CD4-positive, alpha-beta T cell treated with Interleukin-12 subunit alpha and Interleukin-12 subunit beta, for 1 hour (primary cell): ENCODE data around the gene DPH7.
A peak's percentile ranks its signal among the peaks of the same experiment; 100 is the strongest.
"Not testable (repeated sequence)": the region's sequence is repeated elsewhere in the genome, so short reads cannot be mapped to it uniquely, and the experiment has no call there.

Experiments
- DNase-seq: peaks from one replicate; pipeline ENCODE4 v3.0.0-alpha.2; 2020

DPH7 gene

GRCh38 chr9:137606005-137606621 lies 27.4 kb upstream of the DPH7 start:
- DNase-seq: no peak

GRCh38 chr9:137605121-137606004 lies 26.6 kb upstream of the DPH7 start, which contains the start of gene ARRDC1:
Gene ARRDC1, plus strand, starts transcription at chr9:137605686. Its CDS starts 32 bp downstream, at chr9:137605718.
- peak; percentile 93 for DNase-seq

- DNase-seq: no peak
These were observed 25.8 kb upstream of the DPH7 start for GRCh38 chr9:137604345-137605086.

- DNase-seq: no peak
These were observed 25.2 kb upstream of the DPH7 start for GRCh38 chr9:137603879-137604278.

GRCh38 chr9:137602661-137603060 lies 23.9 kb upstream of the DPH7 start:
- no peak for DNase-seq

- DNase-seq: no peak
These were observed 20.2 kb upstream of the DPH7 start for GRCh38 chr9:137598943-137599342.

GRCh38 chr9:137596577-137596976 lies 17.9 kb upstream of the DPH7 start:
- not testable (repeated sequence) for DNase-seq

- DNase-seq: no peak
These were observed 14.5 kb upstream of the DPH7 start for GRCh38 chr9:137593176-137593575.

- DNase-seq: no peak
These were observed 14.0 kb upstream of the DPH7 start for GRCh38 chr9:137592767-137593166.

- DNase-seq: peak; percentile 92
These were observed 12.0 kb upstream of the DPH7 start, which contains the start of gene ZMYND19 for GRCh38 chr9:137590469-137591383. Gene ZMYND19, minus strand, starts transcription at chr9:137590512. Its CDS starts 249 bp downstream, at chr9:137590263.

GRCh38 chr9:137590123-137590468 lies 11.4 kb upstream of the DPH7 start:
- DNase-seq: no peak

GRCh38 chr9:137589441-137590122 lies 10.9 kb upstream of the DPH7 start:
- no peak for DNase-seq

- DNase-seq: no peak
These were observed 10.2 kb upstream of the DPH7 start for GRCh38 chr9:137588891-137589290.

GRCh38 chr9:137588311-137588710 lies 9.6 kb upstream of the DPH7 start:
- DNase-seq: no peak

- no peak for DNase-seq
These were observed 8.1 kb upstream of the DPH7 start for GRCh38 chr9:137586854-137587253.

- DNase-seq: no peak
These were observed 5.2 kb upstream of the DPH7 start for GRCh38 chr9:137583957-137584356.

GRCh38 chr9:137583347-137583746 lies 4.6 kb upstream of the DPH7 start:
- no peak for DNase-seq

- peak; percentile 21 for DNase-seq
These were observed 3.6 kb upstream of the DPH7 start for GRCh38 chr9:137582286-137582860.

- DNase-seq: no peak
These were observed 2.9 kb upstream of the DPH7 start for GRCh38 chr9:137581361-137582285.

- DNase-seq: no peak
These were observed 2.2 kb upstream of the DPH7 start for GRCh38 chr9:137580954-137581322.
